HG03520 (cell line): Measurements from ENCODE around the gene SH3GL3.
A peak's percentile ranks its signal among the peaks of the same experiment; 100 is the strongest.

Experiments used
- ATAC-seq: cut with Tn5 transposase; IDR thresholded peaks from one replicate; pipeline ENCODE4 v1.9.1; 2021; ENCODE audit warnings: mild to moderate bottlenecking, moderate library complexity; ENCODE audit not compliant: unreplicated experiment

SH3GL3 gene

DNA sequence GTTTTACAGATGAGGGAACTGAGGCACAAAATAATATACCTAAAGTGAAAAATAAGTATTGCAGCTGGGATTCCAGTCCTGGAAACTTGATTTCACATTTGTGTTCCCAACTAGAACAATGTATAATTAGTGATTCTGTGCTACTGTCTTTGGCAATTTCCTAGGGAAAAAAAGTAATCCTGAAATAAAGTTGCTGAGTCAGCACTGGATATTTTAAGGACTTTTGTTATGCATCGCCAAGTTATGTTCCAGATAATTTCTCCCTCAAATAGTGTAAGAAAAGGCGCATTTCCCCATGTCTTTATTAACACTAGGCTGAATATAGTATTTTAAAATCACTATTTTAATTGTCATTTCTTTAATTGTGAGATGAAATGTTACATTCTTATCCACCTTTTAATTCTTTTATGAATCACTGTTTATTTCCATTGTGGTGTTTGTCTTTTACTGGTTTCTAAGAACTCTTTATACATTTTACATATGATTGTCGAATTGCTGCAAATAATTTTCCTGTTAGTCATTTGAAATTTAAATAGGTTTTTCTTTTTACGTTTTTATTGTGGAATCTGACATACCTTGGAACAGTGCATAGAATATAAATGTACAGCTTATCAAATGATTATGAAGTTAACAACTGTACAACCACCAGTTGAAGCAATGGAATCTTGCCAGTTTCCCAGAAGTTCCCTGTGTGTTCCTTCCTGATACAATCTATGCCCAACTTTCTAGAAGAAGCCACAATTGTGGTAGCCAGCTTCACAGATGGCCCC, 56.6 kb downstream of the SH3GL3 start:
- no peak for ATAC-seq

DNA sequence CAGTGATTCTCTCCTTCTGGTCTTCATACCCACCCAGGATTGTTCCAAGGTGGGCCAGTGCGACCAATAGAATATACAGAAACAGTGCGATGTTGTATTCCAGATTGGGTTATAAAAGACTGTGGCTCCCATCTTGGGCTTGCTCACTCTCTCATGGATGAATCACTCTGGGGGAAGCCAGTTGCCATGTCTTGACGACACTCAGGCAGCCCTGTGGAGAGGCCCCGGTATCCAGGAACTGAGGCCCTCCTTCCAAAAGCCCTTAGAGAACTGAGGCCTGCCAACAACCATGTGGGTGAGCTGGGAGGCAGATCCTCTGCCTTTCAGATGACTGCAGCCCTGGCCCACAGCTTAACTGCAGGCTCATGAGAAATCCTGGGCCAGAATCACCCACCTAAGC, 57.2 kb downstream of the SH3GL3 start:
- ATAC-seq = no peak

DNA sequence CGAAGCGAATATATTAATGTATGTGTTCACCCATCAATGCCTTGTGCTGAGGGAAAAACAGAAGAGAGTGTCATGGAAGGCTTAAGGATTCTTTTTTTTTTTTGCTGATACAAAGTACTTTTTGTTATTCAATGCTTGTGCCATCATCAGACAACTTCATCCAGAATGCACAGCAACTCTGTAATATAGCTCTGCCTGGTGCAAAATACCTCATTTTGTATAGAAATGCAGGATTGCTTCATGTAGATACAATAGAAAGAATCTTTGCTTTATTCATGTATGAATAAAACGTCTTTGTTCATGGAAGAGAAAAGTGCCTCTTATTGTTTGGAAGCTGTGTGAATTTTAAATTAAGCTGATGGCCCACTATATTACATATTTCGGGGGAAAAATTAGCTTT, 62.9 kb downstream of the SH3GL3 start:
- no peak for ATAC-seq

DNA sequence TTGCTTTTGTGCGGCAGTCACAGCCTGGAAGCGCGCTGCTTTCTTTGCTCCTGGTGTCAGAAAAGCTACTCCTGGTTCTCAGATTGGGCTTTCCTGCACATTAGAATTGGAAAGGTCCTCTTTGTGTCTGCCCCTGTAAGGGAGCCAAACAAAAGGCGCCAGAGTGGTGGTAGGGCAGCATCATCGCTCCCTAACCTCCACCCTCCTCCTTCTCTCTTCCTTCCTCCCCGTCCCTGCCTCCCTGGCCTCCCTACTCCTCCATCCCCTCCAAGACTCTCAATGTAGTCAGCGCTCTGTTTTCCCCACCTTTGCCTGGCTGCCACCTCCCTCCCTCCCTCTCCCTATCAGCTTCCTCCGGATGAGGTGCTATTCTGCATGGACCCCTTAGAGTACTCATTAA, 65.3 kb downstream of the SH3GL3 start:
- no peak for ATAC-seq

DNA sequence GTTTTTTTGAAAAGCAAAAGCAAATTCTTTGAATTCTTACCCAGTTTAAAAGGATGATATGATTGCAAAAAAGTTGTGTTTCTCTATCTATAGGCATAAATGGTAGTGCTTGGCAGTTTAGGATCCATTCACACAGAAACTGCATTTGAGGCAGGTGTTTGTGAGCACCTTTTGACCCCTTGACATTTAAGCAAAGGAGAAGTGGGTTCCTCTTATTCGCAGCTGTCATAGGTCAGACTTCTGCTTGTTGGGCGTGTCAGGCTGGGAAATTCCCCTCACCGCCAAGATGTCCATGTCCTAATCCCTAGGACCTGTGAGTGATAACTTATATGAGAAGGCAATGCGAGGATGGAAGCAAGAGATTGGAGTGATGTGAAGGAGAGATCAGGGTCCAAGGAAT, 67.4 kb downstream of the SH3GL3 start:
- no peak for ATAC-seq

DNA sequence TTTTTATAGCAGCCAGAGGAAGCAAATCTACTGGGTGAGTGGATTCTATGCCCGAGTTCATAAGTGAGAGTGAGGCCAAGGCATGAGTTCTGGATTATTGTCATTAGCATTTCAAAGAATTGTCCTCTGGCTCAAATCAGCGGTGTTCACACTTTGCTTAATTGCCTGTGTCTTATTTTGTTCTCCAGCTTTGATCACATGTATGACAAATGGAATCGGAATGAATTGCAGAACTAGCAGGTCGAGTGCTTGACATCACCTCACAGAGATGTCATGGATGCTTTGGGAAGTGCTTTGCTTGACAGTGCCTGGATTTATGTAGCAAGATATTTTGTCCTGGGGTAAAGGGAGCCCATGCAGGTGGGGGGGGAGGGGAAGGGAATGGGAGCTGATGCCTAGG, 68.0 kb downstream of the SH3GL3 start:
- ATAC-seq = no peak

DNA sequence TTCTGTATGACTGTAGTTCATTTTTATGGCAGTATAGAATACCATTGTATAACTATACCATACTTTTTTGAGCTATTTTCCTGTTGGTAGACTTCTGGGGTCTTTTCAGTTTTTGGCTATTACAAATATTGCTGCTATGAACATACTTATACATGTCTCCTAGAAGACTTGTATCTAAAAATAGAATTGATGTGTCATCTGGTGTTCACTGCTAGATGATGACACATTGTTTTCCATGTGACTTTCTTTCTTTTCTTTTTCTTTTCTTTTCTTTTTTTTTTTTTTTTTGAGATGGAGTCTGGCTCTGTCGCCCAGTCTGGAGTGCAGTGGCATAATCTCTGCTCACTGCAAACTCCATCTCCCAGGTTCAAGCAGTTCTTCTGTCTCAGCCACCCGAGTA, 69.8 kb downstream of the SH3GL3 start:
- ATAC-seq = no peak

DNA sequence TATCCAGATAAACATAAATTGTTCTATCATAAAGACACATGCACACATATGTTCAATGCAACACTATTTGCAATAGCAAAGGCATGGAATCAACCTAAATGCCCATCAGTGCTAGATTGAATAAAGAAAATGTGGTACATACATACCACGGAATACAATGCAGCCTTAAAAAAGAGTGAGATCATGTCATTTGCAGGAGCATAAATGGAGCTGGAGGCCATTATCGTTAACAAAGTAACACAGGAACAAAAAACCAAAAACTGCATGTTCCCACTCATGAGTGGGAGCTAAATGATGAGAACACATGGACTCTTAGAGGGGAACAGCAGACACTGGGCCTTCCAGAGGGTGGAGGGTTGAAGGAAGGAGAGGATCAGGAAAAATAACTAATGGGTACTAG, 79.2 kb downstream of the SH3GL3 start:
- ATAC-seq = no peak

DNA sequence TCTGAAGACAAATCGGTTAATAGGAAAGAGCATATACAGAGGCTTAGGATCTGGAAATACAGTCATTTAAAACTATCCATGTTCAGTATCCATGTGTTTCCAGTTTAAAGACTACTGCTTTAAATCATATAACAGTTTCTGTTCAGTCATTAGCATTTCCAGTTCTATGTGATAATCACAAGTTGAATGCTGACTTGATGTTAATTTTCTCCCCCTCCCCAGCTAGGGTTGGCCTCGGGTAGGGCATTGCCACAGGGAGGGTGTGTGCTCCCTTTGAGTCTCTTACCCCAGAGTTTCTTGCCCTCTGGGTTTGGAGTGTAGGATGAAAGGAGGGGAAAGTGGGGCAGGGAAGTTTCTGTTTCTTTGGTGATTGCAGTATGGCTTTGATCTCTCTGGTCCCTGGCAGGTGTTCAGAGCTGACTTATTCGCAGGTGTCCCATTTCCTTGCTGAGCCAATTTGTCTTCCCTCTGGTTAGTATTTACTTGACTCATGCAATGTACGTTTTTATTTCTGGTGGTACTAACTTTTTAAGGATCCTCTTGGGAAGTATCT, 86.3 kb downstream of the SH3GL3 start:
- ATAC-seq = no peak

DNA sequence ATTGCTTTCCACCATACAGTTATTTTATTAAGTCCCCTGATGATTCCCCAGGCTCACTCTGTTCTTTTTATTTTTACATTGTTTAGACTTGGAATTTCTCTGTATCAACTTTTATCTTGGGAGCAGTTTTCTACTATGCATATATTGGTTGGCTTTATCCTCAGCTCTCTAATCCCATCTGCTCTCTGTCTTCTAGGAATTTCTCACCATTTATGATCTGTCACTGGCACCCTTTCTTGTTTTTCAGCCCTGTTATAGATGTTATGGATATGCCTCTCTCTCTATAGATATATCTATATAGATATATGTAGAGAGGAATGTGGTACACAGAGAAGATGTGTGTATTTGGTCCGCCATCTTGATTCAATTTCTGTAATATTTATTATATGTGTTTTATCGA, 90.5 kb downstream of the SH3GL3 start:
- no peak for ATAC-seq

DNA sequence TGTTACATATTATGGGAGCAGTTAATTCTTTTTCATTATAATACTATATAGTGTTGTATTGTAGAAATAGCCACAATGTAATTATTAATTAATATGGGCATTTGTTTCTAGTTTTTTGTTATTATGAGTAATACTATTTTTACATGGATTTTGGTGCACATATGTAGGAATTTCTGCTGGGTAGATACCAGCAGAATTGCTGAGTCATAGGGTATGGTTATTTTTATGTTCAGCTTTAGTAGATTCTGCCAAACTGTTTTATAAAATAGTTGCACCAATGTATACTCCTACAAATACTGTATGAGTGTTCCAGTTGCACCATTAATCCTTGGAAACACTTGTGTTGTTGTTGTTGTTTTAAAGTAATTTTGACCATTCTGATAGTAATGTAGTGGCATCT, 91.5 kb downstream of the SH3GL3 start:
- ATAC-seq = no peak

DNA sequence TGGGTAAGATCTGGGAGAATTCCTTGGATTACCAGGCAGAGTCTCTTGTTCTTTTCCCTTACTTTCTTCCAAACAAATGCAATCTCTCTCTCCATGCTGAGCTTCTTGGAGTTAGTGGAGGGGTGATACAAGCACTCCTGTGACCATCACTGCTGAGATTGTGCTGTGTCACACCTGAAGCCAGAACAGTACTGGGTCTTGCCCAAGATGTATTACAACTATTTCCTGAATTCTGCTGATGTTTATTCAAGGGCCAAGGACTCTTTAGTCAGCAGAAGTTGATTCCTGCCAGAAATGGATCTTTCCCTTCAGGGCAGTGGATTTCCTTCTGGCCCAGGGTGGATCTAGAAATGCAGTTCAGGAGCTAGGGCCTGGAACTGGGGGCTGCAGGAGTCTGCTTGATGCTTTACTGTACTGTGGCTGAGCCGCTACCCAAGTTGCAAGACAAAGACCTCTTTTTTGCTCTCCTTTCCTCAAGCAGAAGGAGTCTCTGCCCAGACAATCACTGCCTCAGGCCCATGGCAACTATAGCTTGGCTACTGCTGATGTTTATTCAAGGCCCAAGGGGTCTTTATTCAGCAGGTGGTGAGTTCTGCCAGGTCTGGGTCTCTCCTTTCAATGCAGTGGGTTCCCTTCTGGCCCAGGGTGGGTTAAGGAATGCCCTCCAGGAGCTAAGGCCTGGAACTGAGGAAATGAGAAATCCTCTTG, 98.8 kb downstream of the SH3GL3 start:
- ATAC-seq = no peak

DNA sequence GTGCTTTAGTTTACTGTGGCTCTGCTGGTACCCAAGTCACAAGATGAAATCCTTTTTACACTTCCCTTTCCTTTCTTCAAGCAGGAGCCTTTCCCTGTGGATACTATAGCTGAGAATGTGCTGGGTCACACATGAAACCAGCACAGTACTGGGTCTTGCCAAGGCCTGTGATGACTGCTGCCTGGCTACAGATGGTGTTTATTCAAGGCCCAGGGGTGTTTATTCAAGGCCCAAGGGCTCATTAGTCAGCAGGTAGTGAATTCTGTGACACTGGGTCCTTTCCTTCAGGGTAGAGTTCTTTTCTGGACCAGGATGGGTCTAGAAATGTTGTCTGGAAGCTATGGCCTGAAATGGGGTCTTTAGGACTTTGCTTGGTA, 99.4 kb downstream of the SH3GL3 start:
- ATAC-seq = no peak

DNA sequence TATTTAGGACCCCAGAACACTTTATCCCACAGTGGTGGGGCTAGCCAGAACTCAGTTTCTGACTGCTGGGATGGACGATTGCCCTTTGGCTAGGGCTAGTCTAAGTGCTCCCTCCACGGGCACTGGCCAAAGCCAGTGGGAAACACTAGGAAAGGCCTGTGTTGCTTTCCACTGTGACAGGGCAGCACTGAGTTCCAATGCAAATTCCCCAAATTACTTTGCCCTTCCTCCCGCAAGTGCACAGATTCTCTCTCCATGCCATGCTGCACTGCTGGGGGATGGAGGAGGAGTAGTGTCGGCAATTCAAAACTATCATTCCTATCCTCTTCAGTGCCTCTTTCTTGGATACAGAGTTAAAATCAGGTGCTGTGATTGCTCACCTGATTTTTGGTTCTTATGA, 100.0 kb downstream of the SH3GL3 start:
- ATAC-seq = no peak

DNA sequence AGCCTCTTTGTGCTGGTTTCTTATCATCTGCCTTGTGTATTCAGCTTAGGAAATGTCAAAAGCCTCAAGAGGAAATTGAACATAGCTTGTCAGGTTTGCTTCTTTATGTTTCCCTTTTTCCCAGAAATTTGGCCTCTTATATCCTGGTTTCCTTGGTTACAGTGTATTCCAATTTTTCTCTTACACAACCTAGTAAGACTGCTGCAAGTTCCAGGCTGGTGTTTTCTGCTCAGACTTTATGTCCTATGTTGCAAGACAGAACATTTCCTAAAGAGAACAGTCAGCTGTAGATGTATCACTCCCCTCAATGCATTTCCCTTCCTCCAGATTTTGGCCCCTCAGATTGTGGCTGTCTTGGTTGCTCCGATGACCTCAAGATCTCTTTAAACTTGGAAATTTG, 102.5 kb downstream of the SH3GL3 start:
- ATAC-seq = no peak

DNA sequence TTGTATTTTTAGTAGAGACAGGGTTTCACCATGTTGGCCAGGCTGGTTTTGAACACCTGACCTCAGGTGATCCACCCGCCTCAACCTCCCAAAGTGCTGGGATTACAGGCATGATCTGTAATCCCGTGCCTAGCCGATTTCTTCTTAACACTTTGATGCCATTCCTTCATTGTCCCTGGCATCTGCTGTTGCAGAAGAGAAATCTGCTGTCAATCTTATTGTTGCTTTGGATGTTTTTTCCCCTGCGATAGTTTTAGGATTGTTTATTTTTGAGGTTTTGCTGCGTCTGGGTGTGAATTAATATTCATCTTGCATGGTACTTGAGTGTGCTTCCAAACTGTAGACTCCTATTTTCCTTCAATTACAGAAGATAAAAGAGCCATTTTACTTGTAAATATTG, 107.4 kb downstream of the SH3GL3 start:
- ATAC-seq = no peak

DNA sequence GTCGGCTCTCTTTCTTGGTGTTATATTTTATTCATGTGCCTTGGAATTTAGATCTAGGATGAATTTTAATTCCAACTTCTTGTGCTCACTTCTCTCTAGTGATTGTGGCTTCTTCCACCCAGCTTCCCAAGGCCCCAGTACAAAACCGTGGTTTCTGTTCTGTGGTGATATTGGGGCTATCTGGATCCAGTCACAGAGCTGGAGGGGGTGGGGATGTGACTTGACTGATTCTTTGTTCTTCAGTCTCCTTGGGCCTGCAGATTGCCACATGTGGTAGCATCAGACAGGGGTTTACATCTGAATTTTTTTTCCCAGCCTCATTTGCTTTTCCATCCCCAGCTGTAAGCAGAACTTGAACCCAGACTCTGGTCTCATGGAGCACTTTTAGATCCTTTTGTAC, 108.2 kb downstream of the SH3GL3 start:
- ATAC-seq = no peak

DNA sequence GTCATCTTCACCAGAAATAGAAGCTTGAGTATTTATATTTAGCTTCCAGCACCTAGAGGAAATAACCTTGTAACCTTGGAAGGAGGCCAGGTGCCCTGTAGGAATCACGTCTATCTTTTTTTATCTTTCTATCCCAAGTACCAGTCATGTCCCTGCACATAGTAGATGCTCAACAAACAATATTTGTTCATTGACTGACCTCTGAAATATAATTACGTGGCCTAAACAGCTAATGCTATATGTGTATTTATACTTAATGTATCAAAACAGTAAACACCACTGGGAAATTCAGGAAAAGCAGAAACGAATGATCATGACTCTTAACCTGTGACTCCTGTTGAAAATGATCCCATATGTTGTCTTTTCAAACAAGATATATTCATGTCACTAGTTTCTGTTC, 108.9 kb downstream of the SH3GL3 start:
- no peak for ATAC-seq

DNA sequence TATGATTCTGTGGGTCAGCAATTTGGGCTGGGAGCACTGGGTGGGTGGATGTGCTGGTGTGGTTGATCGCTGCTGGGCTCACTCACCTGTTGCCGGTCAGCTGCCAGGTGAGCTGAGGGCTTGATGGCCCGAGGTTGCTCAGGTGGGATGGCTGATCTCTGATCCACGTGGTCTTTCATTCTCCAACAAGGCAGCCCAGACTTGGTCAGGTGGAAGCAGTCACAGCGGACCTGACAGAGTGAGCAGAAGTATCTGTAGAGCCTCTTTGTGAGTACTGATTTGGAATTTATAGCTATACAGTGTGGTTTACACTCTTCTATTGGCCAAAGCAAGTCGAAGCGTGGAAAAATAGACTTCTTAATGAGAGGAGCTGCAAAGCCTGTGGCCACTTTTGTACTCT, 109.6 kb downstream of the SH3GL3 start:
- ATAC-seq = no peak

DNA sequence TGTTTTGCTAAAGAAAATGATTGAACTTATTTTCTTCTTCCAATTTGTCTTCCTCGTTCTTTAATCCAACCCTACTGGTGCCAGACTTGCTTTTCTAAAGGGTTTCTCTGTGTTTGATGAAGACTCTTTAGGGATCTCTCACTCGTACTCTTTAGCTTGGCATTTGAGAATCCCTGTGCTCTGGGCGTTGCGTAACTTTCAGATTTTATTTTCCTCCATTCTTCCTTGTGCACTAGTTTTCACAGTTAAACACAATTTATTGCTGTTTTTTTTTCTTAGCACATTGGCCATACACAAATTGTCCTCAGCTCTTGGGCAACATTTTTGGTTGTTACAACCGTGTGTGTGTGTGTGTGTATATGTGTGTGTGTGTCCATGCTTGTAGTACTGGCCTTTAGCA, 111.0 kb downstream of the SH3GL3 start:
- no peak for ATAC-seq

DNA sequence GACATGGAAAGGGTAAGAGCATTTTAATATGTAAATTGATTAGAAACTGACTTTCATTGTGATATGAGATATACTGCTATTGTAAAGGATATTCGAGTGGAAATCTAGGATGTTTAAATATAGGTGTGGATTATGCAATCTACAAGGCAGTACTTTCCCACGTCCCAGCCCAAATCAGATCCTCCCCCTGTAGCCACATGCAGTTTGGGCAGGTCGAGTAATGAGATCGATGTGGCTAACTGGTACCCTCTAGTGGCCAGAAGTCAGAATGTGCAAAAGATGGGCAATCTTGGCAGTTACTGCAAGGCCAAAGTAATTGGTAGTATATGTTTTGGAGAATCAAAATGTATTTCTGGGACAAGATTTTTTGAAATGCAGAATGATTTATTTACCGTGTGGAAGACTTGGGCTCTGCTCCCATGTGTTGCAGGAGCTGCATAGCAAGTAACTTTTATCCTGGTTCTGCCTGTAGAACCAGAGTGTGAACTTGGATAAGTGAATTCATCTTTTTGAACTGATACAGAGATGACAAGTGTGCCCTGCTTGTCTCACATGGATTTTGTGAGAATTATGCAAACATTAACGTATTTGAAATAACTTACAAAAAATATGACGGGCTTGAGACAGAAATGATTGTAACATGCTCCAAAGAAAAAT, 112.3 kb downstream of the SH3GL3 start:
- ATAC-seq = peak; percentile 61

DNA sequence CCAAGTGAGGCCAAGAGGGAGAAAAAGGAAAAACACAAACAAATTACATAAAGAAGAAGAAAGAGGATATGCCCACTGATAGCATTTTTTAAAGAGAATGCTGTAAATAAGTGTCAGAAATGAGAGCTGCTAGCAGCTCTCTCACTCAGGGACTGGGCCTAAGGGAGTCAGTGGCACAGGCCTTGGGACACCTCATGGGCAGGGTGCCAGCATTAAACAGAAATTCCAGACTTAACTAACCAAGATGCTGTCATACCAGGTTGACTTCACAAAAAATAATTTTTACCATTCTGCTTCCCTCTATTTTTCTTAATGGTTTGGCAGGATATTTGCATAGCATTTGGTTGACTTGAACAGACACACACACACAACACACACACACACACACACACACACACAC, 114.5 kb downstream of the SH3GL3 start:
- no peak for ATAC-seq
